Right atrium auricular region (tissue), 2 donors: ENCODE results near the gene DNAH7. TPM values are rescaled to one million over a fixed set of nuclear protein-coding genes. Genes with fewer than 3 reads are reported as not detected.

Experiments used
- DNase-seq: peaks from one replicate; pipeline ENCODE4 v3.0.0-alpha.2; 2019; ENCODE audit warnings: low spot score
- H3K27ac ChIP-seq, 2 donors: fragments of 200-600 bp; sonication (generic); 1 replicate in 1 of 2; 2 replicates in 1 of 2; pipeline ENCODE4 v1.5.1; 2016 to 2019
- H3K27me3 ChIP-seq, 2 donors: fragments of 200-600 bp; sonication (generic); one replicate each; pipeline versions ENCODE4 v1.5.1 to v1.6.0; 2017 to 2019
- H3K36me3 ChIP-seq: fragments of 200-600 bp; sonication (generic); one replicate; pipeline ENCODE4 v1.5.1; 2016
- H3K4me1 ChIP-seq, 2 donors: fragments of 200-600 bp; sonication (generic); one replicate each; pipeline versions ENCODE4 v1.5.1 to v1.6.0; 2017 to 2019
- H3K4me3 ChIP-seq, 2 donors: fragments of 200-600 bp; sonication (generic); 1 replicate in 1 of 2; 2 replicates in 1 of 2; pipeline ENCODE4 v1.5.1; 2017 to 2019; ENCODE audit warnings: mild to moderate bottlenecking in 1 of 2, moderate library complexity in 1 of 2
- H3K9me3 ChIP-seq, 2 donors: fragments of 200-600 bp; sonication (generic); one replicate each; pipeline ENCODE4 v1.5.1; 2019
- total RNA-seq, 2 donors: library from RNA; depleted of rRNA; stranded (reverse); fragments of >200 nt; gene quantifications; one replicate each; pipeline ENCODE4 v1.1.0, GENCODE V29; 2016
- TF ChIP-seq, protein P1 (sequence below), 2 donors: fragments of 200-600 bp; sonication (generic); IDR thresholded peaks; one replicate each; pipeline ENCODE4 v1.5.1; 2019; ENCODE audit warnings: antibody characterized with exemption in 2 of 2

DNAH7 gene
- total RNA-seq, 2 donors from 2014 or later, result 0.16 to 0.52 TPM

DNA sequence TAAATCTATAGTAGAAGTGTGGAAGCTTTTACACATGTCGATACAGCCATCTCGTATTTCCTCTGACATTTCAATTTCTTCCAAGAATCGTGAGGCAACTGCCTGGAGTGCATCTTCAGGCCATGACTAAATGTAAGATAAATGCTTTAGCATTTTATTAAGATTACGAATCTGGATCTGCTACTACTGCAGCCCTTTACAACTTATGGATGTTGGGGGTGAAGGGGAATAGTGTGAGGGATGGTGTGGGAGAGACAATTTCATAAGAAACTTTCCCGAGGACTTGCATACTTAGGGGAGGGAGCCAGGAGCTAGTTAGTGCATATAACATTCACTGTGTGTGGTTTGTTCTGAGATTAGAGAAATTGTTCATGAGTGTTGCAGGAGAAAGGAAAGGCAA lies 206.8 kb downstream of the DNAH7 start:
- Histone ChIP-seq H3K4me3 (no peak overlapping the region), H3K36me3 (no peaks in the 10 kb centered on the region), H3K27ac (no peak overlapping the region), H3K27me3 (no peaks in the 10 kb centered on the region), H3K9me3 (no peaks in the 10 kb centered on the region), H3K4me1 (no peaks in the 10 kb centered on the region)
- no peak for DNase-seq
- TF ChIP-seq, protein P1, sequence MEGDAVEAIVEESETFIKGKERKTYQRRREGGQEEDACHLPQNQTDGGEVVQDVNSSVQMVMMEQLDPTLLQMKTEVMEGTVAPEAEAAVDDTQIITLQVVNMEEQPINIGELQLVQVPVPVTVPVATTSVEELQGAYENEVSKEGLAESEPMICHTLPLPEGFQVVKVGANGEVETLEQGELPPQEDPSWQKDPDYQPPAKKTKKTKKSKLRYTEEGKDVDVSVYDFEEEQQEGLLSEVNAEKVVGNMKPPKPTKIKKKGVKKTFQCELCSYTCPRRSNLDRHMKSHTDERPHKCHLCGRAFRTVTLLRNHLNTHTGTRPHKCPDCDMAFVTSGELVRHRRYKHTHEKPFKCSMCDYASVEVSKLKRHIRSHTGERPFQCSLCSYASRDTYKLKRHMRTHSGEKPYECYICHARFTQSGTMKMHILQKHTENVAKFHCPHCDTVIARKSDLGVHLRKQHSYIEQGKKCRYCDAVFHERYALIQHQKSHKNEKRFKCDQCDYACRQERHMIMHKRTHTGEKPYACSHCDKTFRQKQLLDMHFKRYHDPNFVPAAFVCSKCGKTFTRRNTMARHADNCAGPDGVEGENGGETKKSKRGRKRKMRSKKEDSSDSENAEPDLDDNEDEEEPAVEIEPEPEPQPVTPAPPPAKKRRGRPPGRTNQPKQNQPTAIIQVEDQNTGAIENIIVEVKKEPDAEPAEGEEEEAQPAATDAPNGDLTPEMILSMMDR (IDR thresholded peaks at IDR 0.05), result no peak

DNA sequence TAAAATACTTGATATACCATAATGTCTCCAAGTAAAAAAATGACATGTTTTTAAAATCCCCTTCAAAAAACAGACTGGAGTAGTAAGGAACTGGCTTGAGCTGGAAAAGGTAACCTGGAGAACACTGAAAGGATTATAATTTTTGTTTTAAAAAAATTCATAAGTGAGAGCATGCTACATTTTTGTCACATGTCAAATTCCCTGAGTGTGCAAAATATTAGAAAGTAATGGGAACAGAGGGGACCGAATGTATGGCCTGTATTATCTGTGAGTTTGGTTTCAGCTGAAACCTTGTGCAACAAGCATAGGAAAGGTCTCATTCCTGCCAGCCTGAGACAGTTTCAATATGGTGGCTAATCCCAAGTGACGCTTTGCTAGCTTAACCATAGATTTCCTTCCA lies 209.1 kb downstream of the DNAH7 start:
- Histone ChIP-seq H3K4me3 (no peak overlapping the region), H3K27ac (no peak overlapping the region), H3K4me1 (no peaks in the 10 kb centered on the region), H3K36me3 (no peaks in the 10 kb centered on the region), H3K27me3 (no peaks in the 10 kb centered on the region), H3K9me3 (no peaks in the 10 kb centered on the region)
- no peak for DNase-seq
- TF ChIP-seq, protein P1 (IDR thresholded peaks at IDR 0.05), result no peak

DNA sequence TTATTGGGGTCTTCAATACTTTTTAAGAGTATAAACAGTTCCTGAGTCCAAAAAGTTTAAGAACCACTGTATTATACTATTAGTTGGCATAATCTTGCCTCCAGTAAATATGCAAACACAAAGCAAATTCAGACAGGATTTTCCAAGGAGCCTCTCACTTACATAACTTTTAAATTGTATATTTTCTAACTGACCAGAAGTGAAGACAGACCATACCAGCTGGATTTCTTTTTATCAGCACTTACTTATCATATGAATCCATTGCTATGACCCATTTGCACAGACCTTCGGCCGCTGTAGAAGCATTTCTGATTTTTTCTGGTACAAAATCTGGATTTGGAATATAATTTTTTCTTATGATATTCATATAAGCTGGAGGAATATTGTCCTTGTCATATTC lies 211.5 kb downstream of the DNAH7 start:
- Histone ChIP-seq H3K36me3 (no peaks in the 10 kb centered on the region), H3K27ac (no peak overlapping the region), H3K27me3 (no peaks in the 10 kb centered on the region), H3K9me3 (no peaks in the 10 kb centered on the region), H3K4me3 (no peak overlapping the region), H3K4me1 (no peaks in the 10 kb centered on the region)
- TF ChIP-seq, protein P1 (IDR thresholded peaks at IDR 0.05), result no peak
- no peak for DNase-seq

DNA sequence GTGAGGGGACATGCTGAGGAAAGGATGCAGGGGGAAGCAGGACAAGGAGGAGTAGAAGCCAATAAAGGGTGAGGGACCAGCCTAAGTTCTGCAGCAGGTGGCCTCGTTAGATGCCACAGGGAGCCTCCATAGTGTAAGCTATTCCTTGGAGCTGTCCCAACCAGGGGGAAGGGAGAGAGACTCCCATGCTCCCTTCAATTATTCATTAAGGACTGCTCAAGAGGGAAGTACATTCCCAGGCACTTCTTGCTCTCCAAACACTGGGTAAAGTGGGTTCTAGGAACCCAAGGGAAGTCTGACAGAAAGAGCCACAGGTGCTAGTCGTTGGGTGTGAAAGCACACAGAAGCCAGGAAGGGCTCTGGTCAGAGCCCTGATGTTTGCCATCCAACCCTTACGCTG lies 217.9 kb downstream of the DNAH7 start:
- DNase-seq, result no peak
- Histone ChIP-seq H3K4me1 (no peaks in the 10 kb centered on the region), H3K27ac (no peak overlapping the region), H3K4me3 (no peak overlapping the region), H3K36me3 (no peaks in the 10 kb centered on the region), H3K9me3 (no peaks in the 10 kb centered on the region), H3K27me3 (no peaks in the 10 kb centered on the region)
- TF ChIP-seq, protein P1 (IDR thresholded peaks at IDR 0.05), result no peak

DNA sequence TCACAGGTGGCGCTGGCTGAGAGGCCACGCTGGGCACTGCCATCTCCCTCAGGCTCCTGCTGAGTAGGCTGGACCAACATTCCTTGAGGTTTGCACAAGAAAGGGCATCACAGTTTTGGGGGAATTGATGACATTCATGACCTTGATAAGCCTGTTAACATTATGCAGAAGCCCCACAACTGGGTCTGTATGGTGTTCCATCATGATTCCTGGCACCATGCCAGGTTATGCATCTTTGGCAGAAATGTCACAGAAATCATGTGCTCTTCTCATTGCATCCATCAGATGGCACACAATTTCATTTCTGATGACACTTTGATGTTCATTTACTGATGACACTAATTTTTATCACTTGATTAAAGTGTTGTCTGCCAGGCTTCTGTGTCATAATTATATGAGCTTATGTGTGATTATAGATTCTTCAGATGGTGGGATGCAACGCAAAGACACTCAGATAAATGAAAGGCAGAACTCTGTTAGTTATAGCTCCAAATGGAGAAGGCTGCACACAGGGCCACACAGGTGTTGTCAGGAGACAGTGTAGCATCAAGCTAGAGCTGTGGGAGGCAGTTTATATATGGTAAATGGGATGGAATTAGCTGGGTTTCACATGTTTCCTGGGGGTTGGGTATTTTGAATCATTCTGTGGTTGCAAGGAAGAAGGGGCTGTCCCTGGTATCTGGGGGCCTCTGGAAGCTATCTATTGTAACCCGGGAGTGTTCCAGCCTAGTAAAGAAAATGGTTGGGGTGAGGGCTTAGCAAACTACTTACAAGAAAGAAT lies 220.3 kb downstream of the DNAH7 start:
- TF ChIP-seq, protein P1 (IDR thresholded peaks at IDR 0.05), result no peak
- no peak for DNase-seq
- Histone ChIP-seq H3K9me3 (no peaks in the 10 kb centered on the region), H3K27me3 (no peaks in the 10 kb centered on the region), H3K4me1 (no peaks in the 10 kb centered on the region), H3K36me3 (no peaks in the 10 kb centered on the region), H3K27ac (no peak overlapping the region), H3K4me3 (no peak overlapping the region)

DNA sequence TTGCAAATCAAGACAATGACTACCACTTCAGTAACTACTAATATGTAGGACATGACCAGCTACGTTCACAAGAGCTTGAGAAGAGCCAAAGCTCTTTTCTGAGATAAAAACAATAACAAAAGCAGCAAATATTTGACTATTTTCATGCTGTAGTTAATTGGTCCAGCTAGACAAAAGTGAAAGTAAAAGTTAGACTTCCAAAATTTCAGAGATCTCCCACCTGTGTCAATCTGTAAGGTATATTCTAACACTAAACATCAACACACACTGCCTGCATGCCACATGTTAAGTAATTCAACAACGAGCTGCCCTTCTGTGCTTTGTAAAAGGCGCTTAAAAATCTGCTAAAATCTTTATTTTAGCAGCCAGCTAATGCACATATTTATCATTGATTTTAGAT lies 225.7 kb downstream of the DNAH7 start:
- DNase-seq, result no peak
- H3K27me3 ChIP-seq, result no peaks in the 10 kb centered on the region
- H3K4me3 ChIP-seq, result no peak overlapping the region
- no peak overlapping the region for H3K27ac ChIP-seq
- no peaks in the 10 kb centered on the region for H3K36me3 ChIP-seq
- H3K4me1 ChIP-seq, result no peaks in the 10 kb centered on the region
- TF ChIP-seq, protein P1 (IDR thresholded peaks at IDR 0.05), result no peak
- no peaks in the 10 kb centered on the region for H3K9me3 ChIP-seq
